H9 (cell line): ENCODE measurements around the gene C14orf132. TPM values are rescaled to one million over a fixed set of nuclear protein-coding genes. Genes with fewer than 3 reads are reported as not detected.

Source experiments
- DNase-seq: peaks from one replicate; pipeline ENCODE4 v3.0.0-alpha.2; 2017
- H2AFZ ChIP-seq: one replicate; pipeline ENCODE4 v1.6.1; 2013; ENCODE audit warnings: mild to moderate bottlenecking, low read length, control low read depth, moderate library complexity
- H2AK5ac ChIP-seq: 2 replicates; pipeline ENCODE4 v1.6.1; 2013; ENCODE audit warnings: low read length, control low read depth, mixed read lengths; ENCODE audit not compliant: insufficient read length
- H2BK120ac ChIP-seq: one replicate; pipeline ENCODE4 v1.6.1; 2013; ENCODE audit warnings: low read depth, mild to moderate bottlenecking, low read length, control low read depth, inconsistent platforms; ENCODE audit not compliant: poor library complexity, severe bottlenecking
- H2BK12ac ChIP-seq: 2 replicates; pipeline ENCODE4 v1.6.1; 2013; ENCODE audit warnings: low read length, control low read depth, mixed read lengths, low read depth; ENCODE audit not compliant: insufficient read length
- H2BK15ac ChIP-seq: 2 replicates; pipeline ENCODE4 v1.6.1; 2013; ENCODE audit warnings: low read depth, low read length, control low read depth
- H2BK20ac ChIP-seq: one replicate; pipeline ENCODE4 v1.6.1; 2013; ENCODE audit warnings: low read depth, mild to moderate bottlenecking, low read length, control low read depth, inconsistent platforms; ENCODE audit not compliant: poor library complexity, severe bottlenecking
- H2BK5ac ChIP-seq: 2 replicates; pipeline ENCODE4 v1.6.1; 2013; ENCODE audit warnings: low read length, control low read depth, mixed read lengths; ENCODE audit not compliant: insufficient read length
- H3K14ac ChIP-seq: 2 replicates; pipeline ENCODE4 v1.6.1; 2013; ENCODE audit warnings: low read length, control low read depth; ENCODE audit not compliant: insufficient read depth
- H3K18ac ChIP-seq: 2 replicates; pipeline ENCODE4 v1.6.1; 2013; ENCODE audit warnings: low read depth, mild to moderate bottlenecking, mixed read lengths, low read length, control low read depth; ENCODE audit not compliant: insufficient read length
- H3K23ac ChIP-seq: 2 replicates; pipeline ENCODE4 v1.6.1; 2013; ENCODE audit warnings: low read length, control low read depth, mixed read lengths, low read depth; ENCODE audit not compliant: insufficient read length
- H3K23me2 ChIP-seq: 2 replicates; pipeline ENCODE4 v1.6.1; 2013; ENCODE audit warnings: low read depth, mild to moderate bottlenecking, mixed read lengths, low read length, control low read depth; ENCODE audit not compliant: insufficient read length, poor library complexity, severe bottlenecking
- H3K27ac ChIP-seq: 2 replicates; pipeline ENCODE4 v1.5.1; 2013; ENCODE audit warnings: low read length, control low read depth, mixed read lengths, low read depth; ENCODE audit not compliant: insufficient read length
- H3K27me3 ChIP-seq: 2 replicates; pipeline ENCODE4 v1.6.1; 2013; ENCODE audit warnings: low read length, control low read depth, inconsistent platforms; ENCODE audit not compliant: insufficient read depth
- H3K4ac ChIP-seq: 2 replicates; pipeline ENCODE4 v1.6.1; 2013; ENCODE audit warnings: low read depth, mild to moderate bottlenecking, control low read depth, inconsistent platforms, low read length, moderate library complexity
- H3K4me1 ChIP-seq: 2 replicates; pipeline ENCODE4 v1.6.1; 2013; ENCODE audit warnings: low read length, control low read depth, inconsistent platforms; ENCODE audit not compliant: insufficient read depth
- H3K4me2 ChIP-seq: 2 replicates; pipeline ENCODE4 v1.6.1; 2013; ENCODE audit warnings: low read length, control low read depth, mixed read lengths; ENCODE audit not compliant: insufficient read length, insufficient read depth
- H3K56ac ChIP-seq: 2 replicates; pipeline ENCODE4 v1.6.1; 2013; ENCODE audit warnings: low read depth, mild to moderate bottlenecking, mixed read lengths, low read length, control low read depth; ENCODE audit not compliant: insufficient read length
- H3K79me1 ChIP-seq: 2 replicates; pipeline ENCODE4 v1.6.1; 2013; ENCODE audit warnings: low read depth, mild to moderate bottlenecking, moderate library complexity, low read length, control low read depth, inconsistent platforms; ENCODE audit not compliant: insufficient read depth, poor library complexity, severe bottlenecking
- H3K79me2 ChIP-seq: 2 replicates; pipeline ENCODE4 v1.6.1; 2013; ENCODE audit warnings: low read length, control low read depth, inconsistent platforms; ENCODE audit not compliant: insufficient read depth
- H3K9ac ChIP-seq: 2 replicates; pipeline ENCODE4 v1.6.1; 2013; ENCODE audit warnings: low read length, control low read depth, mixed read lengths; ENCODE audit not compliant: insufficient read length; ENCODE audit errors: extremely low read depth
- H3K9me3 ChIP-seq: one replicate; pipeline ENCODE4 v1.6.1; 2013; ENCODE audit warnings: low read depth, low read length, inconsistent platforms; ENCODE audit not compliant: control insufficient read depth
- H3T11ph ChIP-seq: one replicate; pipeline ENCODE4 v1.6.1; 2013; ENCODE audit warnings: mild to moderate bottlenecking, low read length, control low read depth, inconsistent platforms
- H4K20me1 ChIP-seq: one replicate; pipeline ENCODE4 v1.6.1; 2013; ENCODE audit not compliant: control insufficient read depth, insufficient read length, insufficient read depth
- H4K5ac ChIP-seq: 2 replicates; pipeline ENCODE4 v1.6.1; 2013; ENCODE audit warnings: low read depth, mild to moderate bottlenecking, mixed read lengths, low read length, control low read depth; ENCODE audit not compliant: insufficient read length
- H4K8ac ChIP-seq: replicated peaks from 2 replicates; pipeline ENCODE4 v1.6.1; 2013; ENCODE audit warnings: low read length, control low read depth, mixed read lengths, low read depth; ENCODE audit not compliant: insufficient read length
- H4K91ac ChIP-seq: 2 replicates; pipeline ENCODE4 v1.6.1; 2013; ENCODE audit warnings: low read depth, mild to moderate bottlenecking, moderate library complexity, mixed read lengths, low read length, control low read depth; ENCODE audit not compliant: insufficient read length
- H3K27ac Mint-ChIP-seq, 3 experiments: 2 replicates in 2 of 3; 3 replicates in 1 of 3; pipeline ENCODE4 v1.8.0; 2020 to 2021; ENCODE audit warnings: mixed read lengths in 3 of 3, mild to moderate bottlenecking in 1 of 3, moderate library complexity in 1 of 3
- H3K27me3 Mint-ChIP-seq: 2 replicates; pipeline ENCODE4 v1.8.0; 2021; ENCODE audit warnings: low read depth, mild to moderate bottlenecking, moderate library complexity, mixed read lengths
- H3K36me3 Mint-ChIP-seq, 3 experiments: 2 replicates in 2 of 3; 3 replicates in 1 of 3; pipeline ENCODE4 v1.8.0; 2020 to 2021; ENCODE audit warnings: low read depth in 3 of 3, mixed read lengths in 3 of 3; ENCODE audit not compliant: insufficient read depth in 1 of 3
- H3K4me1 Mint-ChIP-seq, 2 experiments: 2 replicates each; pipeline ENCODE4 v1.8.0; 2020; ENCODE audit warnings: mixed read lengths in 2 of 2
- H3K4me3 Mint-ChIP-seq, 2 experiments: 2 replicates in 1 of 2; 3 replicates in 1 of 2; pipeline ENCODE4 v1.8.0; 2020 to 2021; ENCODE audit warnings: mild to moderate bottlenecking in 2 of 2, mixed read lengths in 2 of 2, moderate library complexity in 1 of 2
- H3K9me3 Mint-ChIP-seq, 2 experiments: 2 replicates in 1 of 2; 3 replicates in 1 of 2; pipeline ENCODE4 v1.8.0; 2020; ENCODE audit warnings: mild to moderate bottlenecking in 2 of 2, mixed read lengths in 2 of 2, moderate library complexity in 1 of 2
- CTCF ChIP-seq: fragments of 200-600 bp; sonication (generic); conservative IDR thresholded peaks from 3 replicates; pipeline ENCODE4 v1.8.0; 2021; ENCODE audit warnings: antibody characterized with exemption, mild to moderate bottlenecking
- WGBS: extraction: QIAGEN DNeasy Blood & Tissue Kit; methylation state at CpG from one replicate; pipeline ENCODE4 v1.1.7; 2013; ENCODE audit warnings: missing lambda C conversion rate, low lambda C conversion rate, mixed read lengths; ENCODE audit not compliant: insufficient read length; ENCODE audit errors: extremely low coverage; 5-methylcytosine and 5-hydroxymethylcytosine counted together
- total RNA-seq: library from RNA; stranded (reverse); gene quantifications from 2 replicates; pipeline ENCODE4 v1.2.1, GENCODE V29; 2021

The C14orf132 gene
- total RNA-seq, 1 experiment from 2014 or later, result 5.7 TPM

- no peak overlapping the region for H3K14ac ChIP-seq
- H4K8ac ChIP-seq, result no peak overlapping the region
These were observed 51.4 kb downstream of the C14orf132 start for GRCh38 chr14:96090441-96091148.

More at GRCh38 chr14:96090441-96091148, 51.4 kb downstream of the C14orf132 start:
- H2BK15ac ChIP-seq, result no peak overlapping the region
- Mint-ChIP-seq H3K27ac (peak overlapping the region in 1 of 3 experiments; percentile 48; a peak in 1 of 7 replicates), H3K9me3 (no peaks in the 10 kb centered on the region), H3K27me3 (no peaks in the 10 kb centered on the region), H3K36me3 (peaks cover 5 to 12% (median 10%) of the 10 kb centered on the region in 3 experiments; a peak in 5 of 7 replicates), H3K4me1 (peaks cover 21 to 23% of the 10 kb centered on the region in 2 experiments), H3K4me3 (no peak overlapping the region)
- peaks cover 2% of the 10 kb centered on the region for H4K20me1 ChIP-seq
- H3K23me2 ChIP-seq, result no peaks in the 10 kb centered on the region
- H4K91ac ChIP-seq, result no peak overlapping the region
- H3K9ac ChIP-seq, result no peak overlapping the region
- no peak overlapping the region for H3K27ac ChIP-seq
- TF ChIP-seq CTCF, result no peak
- no peak overlapping the region for H2BK5ac ChIP-seq
- WGBS, result no CpG with 5 or more reads among the region's 12 CpGs
- no peak overlapping the region for H2BK120ac ChIP-seq
- no peaks in the 10 kb centered on the region for H3K79me1 ChIP-seq
- no peak for DNase-seq
- H3K4me1 ChIP-seq, result no peaks in the 10 kb centered on the region
- no peak overlapping the region for H2AFZ ChIP-seq
- H3K79me2 ChIP-seq, result no peaks in the 10 kb centered on the region
- H3K4me2 ChIP-seq, result no peak overlapping the region
- H2BK12ac ChIP-seq, result no peak overlapping the region
- no peaks in the 10 kb centered on the region for H3K27me3 ChIP-seq
- H2AK5ac ChIP-seq, result no peak overlapping the region
- H3K23ac ChIP-seq, result no peak overlapping the region
- no peak overlapping the region for H3K18ac ChIP-seq
- H2BK20ac ChIP-seq, result no peak overlapping the region
- H3K9me3 ChIP-seq, result no peaks in the 10 kb centered on the region
- H4K5ac ChIP-seq, result no peak overlapping the region
- no peak overlapping the region for H3K4ac ChIP-seq
- no peak overlapping the region for H3K56ac ChIP-seq
- H3T11ph ChIP-seq, result no peak overlapping the region
